IMR-90 (cell line): ENCODE results near the gene CAVIN2. TPM values are rescaled to one million over a fixed set of nuclear protein-coding genes. Genes with fewer than 3 reads are reported as not detected.

Source experiments
- ATAC-seq: fragments of 200-7000 bp; cut with Tn5 transposase; 2 replicates; pipeline ENCODE4 v1.9.1; 2020; ENCODE audit warnings: low read depth, mild to moderate bottlenecking, moderate library complexity
- BruUV-seq: library from RNA; stranded (reverse); fragments of 400-500 nt; replicated peaks from 2 replicates; lab custom pipeline; 2021; lab: Mats Ljungman, UMichigan
- CTCF ChIA-PET: fragments of 300-600 bp; formaldehyde crosslinking; extraction: SDS; loops from one replicate; lab custom pipeline; 2021; ENCODE audit warnings: antibody characterized with exemption; lab: Yijun Ruan, JAX
- POLR2A ChIA-PET: fragments of 300-600 bp; sonication (Branson Sonifier 250); formaldehyde crosslinking; loops from one replicate; lab custom pipeline; 2022; ENCODE audit warnings: antibody characterized with exemption; ENCODE audit not compliant: unreplicated experiment; lab: Charles Lee
- DNase-seq: peaks from one replicate; pipeline ENCODE4 v3.0.0; 2013
- H2AFZ ChIP-seq: replicated peaks from 2 replicates; pipeline ENCODE3; 2013; ENCODE audit warnings: low read length, mild to moderate bottlenecking; ENCODE audit not compliant: poor library complexity
- H2AK5ac ChIP-seq: 2 replicates; pipeline ENCODE4 v1.6.1; 2013; ENCODE audit warnings: low read depth, low read length, inconsistent platforms
- H2AK9ac ChIP-seq: replicated peaks from 2 replicates; pipeline ENCODE3; 2013; ENCODE audit warnings: mild to moderate bottlenecking, low read depth, low read length, moderate library complexity; ENCODE audit not compliant: poor library complexity
- H2BK120ac ChIP-seq: 2 replicates; pipeline ENCODE4 v1.6.1; 2013; ENCODE audit warnings: low read depth, low read length, inconsistent platforms
- H2BK15ac ChIP-seq: 3 replicates; pipeline ENCODE4 v1.6.1; 2013; ENCODE audit warnings: low read depth, low read length, inconsistent platforms
- H2BK20ac ChIP-seq: 2 replicates; pipeline ENCODE4 v1.6.1; 2013; ENCODE audit warnings: low read depth, mild to moderate bottlenecking, inconsistent platforms, low read length, moderate library complexity
- H2BK5ac ChIP-seq: 2 replicates; pipeline ENCODE4 v1.6.1; 2013; ENCODE audit warnings: mild to moderate bottlenecking, low read depth, low read length, inconsistent platforms; ENCODE audit not compliant: poor library complexity, severe bottlenecking
- H3K14ac ChIP-seq: replicated peaks from 2 replicates; pipeline ENCODE4 v1.6.1; 2013; ENCODE audit warnings: low read depth, low read length, inconsistent platforms
- H3K18ac ChIP-seq: 2 replicates; pipeline ENCODE4 v1.6.1; 2013; ENCODE audit warnings: low read depth, low read length, control low read depth
- H3K23ac ChIP-seq: 2 replicates; pipeline ENCODE4 v1.6.1; 2013; ENCODE audit warnings: low read depth, low read length, inconsistent platforms
- H3K27ac ChIP-seq: 2 replicates; pipeline ENCODE4 v1.5.1; 2013; ENCODE audit warnings: mild to moderate bottlenecking, control low read depth, low read length; ENCODE audit not compliant: insufficient read depth
- H3K27me3 ChIP-seq: 2 replicates; pipeline ENCODE4 v1.6.1; 2013; ENCODE audit warnings: low read length; ENCODE audit not compliant: control insufficient read depth, insufficient read depth
- H3K36me3 ChIP-seq: 2 replicates; pipeline ENCODE4 v1.6.1; 2013; ENCODE audit warnings: low read length, mixed read lengths; ENCODE audit not compliant: control insufficient read depth, insufficient read depth
- H3K4ac ChIP-seq: 2 replicates; pipeline ENCODE4 v1.6.1; 2013; ENCODE audit warnings: low read depth, low read length, inconsistent platforms
- H3K4me1 ChIP-seq: 2 replicates; pipeline ENCODE4 v1.6.1; 2013; ENCODE audit warnings: low read length, mixed read lengths; ENCODE audit not compliant: control insufficient read depth, insufficient read depth
- H3K4me2 ChIP-seq: 2 replicates; pipeline ENCODE4 v1.6.1; 2013; ENCODE audit warnings: low read depth, mild to moderate bottlenecking, control low read depth, low read length, moderate library complexity
- H3K4me3 ChIP-seq: 2 replicates; pipeline ENCODE4 v1.5.1; 2013; ENCODE audit warnings: low read depth, mild to moderate bottlenecking, control low read depth, low read length, moderate library complexity; ENCODE audit not compliant: insufficient read depth
- H3K56ac ChIP-seq: 2 replicates; pipeline ENCODE4 v1.6.1; 2013; ENCODE audit warnings: low read length, inconsistent platforms; ENCODE audit not compliant: insufficient read depth; ENCODE audit errors: extremely low read depth
- H3K79me1 ChIP-seq, 2 experiments: 2 replicates each; pipeline ENCODE4 v1.6.1; 2013; ENCODE audit warnings: low read length in 2 of 2, inconsistent platforms in 1 of 2, low read depth in 1 of 2
- H3K9ac ChIP-seq: 2 replicates; pipeline ENCODE4 v1.6.1; 2013; ENCODE audit warnings: low read depth, low read length, control low read depth
- H3K9me1 ChIP-seq: 2 replicates; pipeline ENCODE4 v1.6.1; 2013; ENCODE audit warnings: low read length, inconsistent platforms; ENCODE audit not compliant: insufficient read depth
- H3K9me3 ChIP-seq: 2 replicates; pipeline ENCODE4 v1.6.1; 2013; ENCODE audit warnings: low read length; ENCODE audit not compliant: control insufficient read depth, insufficient read depth
- H4K20me1 ChIP-seq: 2 replicates; pipeline ENCODE4 v1.6.1; 2013; ENCODE audit warnings: low read length, inconsistent platforms; ENCODE audit not compliant: insufficient read depth
- H4K5ac ChIP-seq: 2 replicates; pipeline ENCODE4 v1.6.1; 2013; ENCODE audit warnings: mild to moderate bottlenecking, low read depth, low read length, control low read depth
- H4K8ac ChIP-seq, 2 experiments: 2 replicates each; pipeline ENCODE4 v1.6.1; 2013; ENCODE audit warnings: low read depth in 2 of 2, low read length in 2 of 2, control low read depth in 1 of 2, inconsistent platforms in 1 of 2
- H4K91ac ChIP-seq: 2 replicates; pipeline ENCODE4 v1.6.1; 2013; ENCODE audit warnings: low read depth, low read length, inconsistent platforms; ENCODE audit not compliant: insufficient read depth
- CEBPB ChIP-seq: IDR thresholded peaks from 2 replicates; pipeline ENCODE4 v1.6.1; 2012; ENCODE audit warnings: low read depth, low read length, improper control_type of control experiment
- CTCF ChIP-seq: conservative IDR thresholded peaks from 2 replicates; pipeline ENCODE4 v1.5.1; 2012; ENCODE audit warnings: mild to moderate bottlenecking, low read depth, low read length, improper control_type of control experiment
- ELK1 ChIP-seq: fragments of 150-350 bp; IDR thresholded peaks from 2 replicates; pipeline ENCODE4 v1.6.1; 2016; ENCODE audit warnings: low read depth, mild to moderate bottlenecking, low read length, moderate library complexity, borderline replicate concordance
- FOS ChIP-seq: fragments of 150-350 bp; IDR thresholded peaks from 2 replicates; pipeline ENCODE4 v1.6.1; 2016; ENCODE audit warnings: low read depth, low read length
- MAFK ChIP-seq: IDR thresholded peaks from 2 replicates; pipeline ENCODE4 v1.6.1; 2012; ENCODE audit warnings: low read depth, low read length, improper control_type of control experiment
- MAZ ChIP-seq: IDR thresholded peaks from 2 replicates; pipeline ENCODE4 v1.6.1; 2012; ENCODE audit warnings: low read depth, mild to moderate bottlenecking, low read length, improper control_type of control experiment, moderate library complexity, borderline replicate concordance
- MXI1 ChIP-seq: IDR thresholded peaks from 2 replicates; pipeline ENCODE4 v1.6.1; 2012; ENCODE audit warnings: low read depth, mild to moderate bottlenecking, low read length, moderate library complexity, borderline replicate concordance
- POLR2A ChIP-seq: IDR thresholded peaks from 2 replicates; pipeline ENCODE4 v1.6.1; 2012; ENCODE audit warnings: mild to moderate bottlenecking, low read depth, low read length
- RAD21 ChIP-seq: IDR thresholded peaks from 2 replicates; pipeline ENCODE4 v1.6.1; 2012; ENCODE audit warnings: low read length, improper control_type of control experiment
- RFX5 ChIP-seq: IDR thresholded peaks from 2 replicates; pipeline ENCODE4 v1.8.0; 2012; ENCODE audit warnings: low read depth, mild to moderate bottlenecking, low read length, moderate library complexity
- SMC3 ChIP-seq: fragments of 150-350 bp; IDR thresholded peaks from 2 replicates; pipeline ENCODE4 v1.6.1; 2016; ENCODE audit warnings: low read depth, mild to moderate bottlenecking, antibody characterized with exemption, low read length, moderate library complexity
- USF2 ChIP-seq: fragments of 150-350 bp; IDR thresholded peaks from 2 replicates; pipeline ENCODE4 v1.6.1; 2017; ENCODE audit warnings: mild to moderate bottlenecking, antibody characterized with exemption, low read length, low read depth
- WGBS, 2 experiments: methylation state at CpG; one replicate each; pipeline versions ENCODE4 v1.1.5 to v1.1.7; 2013; ENCODE audit warnings: missing lambda C conversion rate in 2 of 2; ENCODE audit not compliant: insufficient read length in 1 of 2; ENCODE audit errors: extremely low coverage in 2 of 2; 5-methylcytosine and 5-hydroxymethylcytosine counted together
- dilution Hi-C: fragments of 300-500 bp; cut with HindIII; formaldehyde crosslinking; loops from one replicate; pipeline ENCODE4 v1.14.3; 2018; ENCODE audit warnings: low sequenced_read_pairs; ENCODE audit not compliant: unreplicated experiment
- in situ Hi-C: fragments of 300-500 bp; cut with MboI; formaldehyde crosslinking; loops from 3 replicates; pipeline ENCODE4 v1.14.3; 2019; ENCODE audit warnings: low sequenced_read_pairs, inconsistent platforms, mixed read lengths
- intact Hi-C: fragments of 100-400 bp; cut with micrococcal nuclease; formaldehyde crosslinking; loops from 2 replicates; pipeline ENCODE4 v1.10.0; 2022
- polyA plus RNA-seq, 3 experiments: library from polyadenylated mRNA; depleted of rRNA; stranded (reverse); fragments of >200 nt; gene quantifications; 2 replicates each; pipeline ENCODE4 v1.2.3, GENCODE V29; 2012; ENCODE audit warnings: low replicate concordance in 1 of 3
- total RNA-seq: library from RNA; depleted of rRNA; stranded (reverse); fragments of >200 nt; gene quantifications from 2 replicates; pipeline ENCODE4 v1.2.3, GENCODE V29; 2012

Gene CAVIN2
- total and polyA plus RNA-seq, 2 of the 4 experiments (the other 2 are of a cell fraction), result 7.7 to 11.5 TPM

- no peak for TF ChIP-seq FOS
Measured at GRCh38 chr2:191854382-191855372, 7.8 kb upstream of the CAVIN2 start (continued).

GRCh38 chr2:191853843-191854242 lies 7.0 kb upstream of the CAVIN2 start:
- Histone ChIP-seq H2BK5ac (no peak overlapping the region), H3K9ac (no peak overlapping the region), H3K9me1 (no peaks in the 10 kb centered on the region), H3K27me3 (no peaks in the 10 kb centered on the region), H2AK9ac (no peak overlapping the region), H3K4ac (no peak overlapping the region), H2BK15ac (no peak overlapping the region), H2AFZ (no peak overlapping the region), H4K20me1 (no peaks in the 10 kb centered on the region), H3K4me2 (no peak overlapping the region), H2BK120ac (no peak overlapping the region), H3K56ac (no peak overlapping the region), H3K14ac (no peak overlapping the region), H3K9me3 (no peaks in the 10 kb centered on the region), H3K36me3 (no peaks in the 10 kb centered on the region), H4K5ac (no peak overlapping the region), H3K4me3 (no peak overlapping the region), H4K91ac (no peak overlapping the region), H3K27ac (no peak overlapping the region), H3K23ac (no peak overlapping the region), H4K8ac (no peak overlapping the region), H2BK20ac (no peak overlapping the region), H3K18ac (no peak overlapping the region; the same call in 1 of the 2 replicates), H2AK5ac (no peak overlapping the region), H3K4me1 (peaks cover 2% of the 10 kb centered on the region; the same call in 1 of the 2 replicates), H3K79me1 (no peaks in the 10 kb centered on the region)
- no peak for ATAC-seq
- WGBS, 2 experiments, result no CpG with 5 or more reads among the region's 4 CpGs
- DNase-seq, result no peak
- dilution Hi-C loops (no loop called here), intact Hi-C loops (no loop called here), in situ Hi-C loops (no loop called here)
- CTCF ChIA-PET, result no interaction called here
- POLR2A ChIA-PET, result no interaction called here
- no TSS peak for BruUV-seq
- TF ChIP-seq MXI1 (no peak), CEBPB (no peak), POLR2A (no peak), RFX5 (no peak), MAZ (no peak), ELK1 (no peak), SMC3 (no peak), CTCF (no peak), RAD21 (no peak), MAFK (no peak), USF2 (no peak)
